H1 (cell line): ENCODE measurements around the gene U2AF1L4. TPM values are rescaled to one million over a fixed set of nuclear protein-coding genes. Genes with fewer than 3 reads are reported as not detected.

Experiments used
- CTCF ChIA-PET: fragments of 300-600 bp; sonication (Branson Sonifier 250); formaldehyde crosslinking; loops from one replicate; lab custom pipeline; 2021; ENCODE audit not compliant: partially characterized antibody; lab: Charles Lee
- POLR2A ChIA-PET: fragments of 300-600 bp; sonication (Branson Sonifier 250); formaldehyde crosslinking; loops from one replicate; lab custom pipeline; 2021; ENCODE audit warnings: inconsistent platforms; ENCODE audit not compliant: partially characterized antibody; lab: Charles Lee
- DNase-seq, 2 experiments: peaks; one replicate each; pipeline versions ENCODE4 v3.0.0 to v3.0.0-alpha.2; 2010 to 2022; ENCODE audit warnings: low spot score in 2 of 2, low read depth in 1 of 2, mixed read lengths in 1 of 2
- FAIRE-seq: peaks from 2 replicates; lab custom pipeline; 2011; peaks lifted over from hg19 to GRCh38; lab: Jason Lieb, UNC
- H2AFZ ChIP-seq: 2 replicates; pipeline ENCODE4 v1.8.1; 2012; ENCODE audit warnings: low read length, inconsistent platforms
- H2AK5ac ChIP-seq: 2 replicates; pipeline ENCODE4 v1.6.1; 2013; ENCODE audit warnings: low read depth, low read length
- H2BK120ac ChIP-seq: replicated peaks from 2 replicates; pipeline ENCODE3; 2013; ENCODE audit warnings: low read depth, low read length, inconsistent platforms
- H2BK12ac ChIP-seq: 2 replicates; pipeline ENCODE4 v1.6.1; 2013; ENCODE audit warnings: low read depth, low read length
- H2BK15ac ChIP-seq: 2 replicates; pipeline ENCODE4 v1.6.1; 2013; ENCODE audit warnings: low read length
- H2BK20ac ChIP-seq: 2 replicates; pipeline ENCODE4 v1.6.1; 2013; ENCODE audit warnings: low read length
- H2BK5ac ChIP-seq: 2 replicates; pipeline ENCODE4 v1.6.1; 2013; ENCODE audit warnings: low read depth, low read length
- H3K14ac ChIP-seq: 2 replicates; pipeline ENCODE4 v1.6.1; 2013; ENCODE audit warnings: inconsistent platforms; ENCODE audit not compliant: insufficient read length
- H3K18ac ChIP-seq: 2 replicates; pipeline ENCODE4 v1.6.1; 2013; ENCODE audit warnings: low read length; ENCODE audit errors: extremely low read depth
- H3K23ac ChIP-seq: 2 replicates; pipeline ENCODE4 v1.6.1; 2013; ENCODE audit warnings: inconsistent platforms; ENCODE audit not compliant: insufficient read length
- H3K23me2 ChIP-seq: 2 replicates; pipeline ENCODE4 v1.6.1; 2013; ENCODE audit warnings: low read depth, low read length
- H3K27ac ChIP-seq: 2 replicates; pipeline ENCODE4 v1.6.1; 2011; ENCODE audit warnings: low read depth, low read length, inconsistent platforms
- H3K27me3 ChIP-seq, 4 experiments: replicated peaks in 1 of 4; 1 replicate in 1 of 4; 2 replicates in 3 of 4; pipeline versions ENCODE4 v1.6.1 to v1.8.1; 2011 to 2013; ENCODE audit warnings: low read length in 3 of 4, mild to moderate bottlenecking in 3 of 4, inconsistent platforms in 2 of 4, mixed read lengths in 2 of 4, moderate library complexity in 1 of 4; ENCODE audit not compliant: control insufficient read depth in 3 of 4, insufficient read depth in 3 of 4; ENCODE audit errors: extremely low read depth in 1 of 4
- H3K36me3 ChIP-seq, 4 experiments: 2 replicates each; pipeline versions ENCODE4 v1.6.1 to v1.8.1; 2011 to 2013; ENCODE audit warnings: mild to moderate bottlenecking in 4 of 4, low read length in 3 of 4, moderate library complexity in 2 of 4, control low read depth in 1 of 4, inconsistent platforms in 1 of 4; ENCODE audit not compliant: insufficient read depth in 4 of 4, control insufficient read depth in 2 of 4
- H3K4ac ChIP-seq: replicated peaks from 2 replicates; pipeline ENCODE3; 2013; ENCODE audit warnings: low read length, low read depth, mixed read lengths, inconsistent platforms; ENCODE audit not compliant: insufficient read length
- H3K4me1 ChIP-seq, 4 experiments: replicated peaks in 1 of 4; 1 replicate in 1 of 4; 2 replicates in 3 of 4; pipeline versions ENCODE4 v1.6.1 to v1.8.1; 2011 to 2013; ENCODE audit warnings: low read length in 3 of 4, inconsistent platforms in 2 of 4, mixed read lengths in 1 of 4; ENCODE audit not compliant: insufficient read depth in 4 of 4, control insufficient read depth in 3 of 4
- H3K4me2 ChIP-seq, 2 experiments: 2 replicates each; pipeline versions ENCODE4 v1.6.1 to v1.8.1; 2011 to 2013; ENCODE audit warnings: low read depth in 2 of 2, low read length in 2 of 2, control low read depth in 1 of 2, inconsistent platforms in 1 of 2, mild to moderate bottlenecking in 1 of 2; ENCODE audit not compliant: insufficient read depth in 1 of 2
- H3K4me3 ChIP-seq, 4 experiments: fragments of 200-600, 300-600 bp in 1 of 4; sonication (generic), shearing (Covaris generic), sonication (Bioruptor Twin) in 1 of 4; 2 replicates each; pipeline versions ENCODE4 v1.5.1 to v1.8.1; 2011 to 2016; ENCODE audit warnings: low read length in 4 of 4, low read depth in 3 of 4, control low read depth in 2 of 4, inconsistent platforms in 2 of 4, mild to moderate bottlenecking in 2 of 4, mixed read lengths in 1 of 4, moderate library complexity in 1 of 4; ENCODE audit not compliant: insufficient read depth in 2 of 4; ENCODE audit errors: extremely low read depth in 1 of 4
- H3K56ac ChIP-seq: replicated peaks from 2 replicates; pipeline ENCODE3; 2013; ENCODE audit warnings: low read depth, mild to moderate bottlenecking, mixed read lengths, low read length, inconsistent platforms; ENCODE audit not compliant: insufficient read length
- H3K79me1 ChIP-seq: 2 replicates; pipeline ENCODE4 v1.6.1; 2013; ENCODE audit warnings: low read depth, low read length, control low read depth
- H3K79me2 ChIP-seq, 2 experiments: 2 replicates each; pipeline versions ENCODE4 v1.6.1 to v1.8.1; 2012 to 2013; ENCODE audit warnings: low read length in 2 of 2, mild to moderate bottlenecking in 2 of 2, inconsistent platforms in 1 of 2; ENCODE audit not compliant: insufficient read depth in 2 of 2, control insufficient read depth in 1 of 2
- H3K9ac ChIP-seq, 4 experiments: replicated peaks in 1 of 4; 1 replicate in 1 of 4; 2 replicates in 3 of 4; pipeline versions ENCODE4 v1.6.1 to v1.8.1; 2011 to 2013; ENCODE audit warnings: low read depth in 3 of 4, low read length in 3 of 4, control low read depth in 2 of 4, mild to moderate bottlenecking in 2 of 4, moderate library complexity in 2 of 4, inconsistent platforms in 1 of 4; ENCODE audit errors: extremely low read depth in 1 of 4
- H3K9me3 ChIP-seq, 2 experiments: 2 replicates each; pipeline versions ENCODE4 v1.6.1 to v1.8.1; 2012 to 2013; ENCODE audit warnings: mild to moderate bottlenecking in 2 of 2, moderate library complexity in 2 of 2, control low read depth in 1 of 2, inconsistent platforms in 1 of 2, low read depth in 1 of 2, low read length in 1 of 2, mixed read lengths in 1 of 2; ENCODE audit not compliant: insufficient read depth in 2 of 2
- H4K20me1 ChIP-seq, 2 experiments: replicated peaks in 1 of 2; 2 replicates each; pipeline versions ENCODE3 to v1.8.1; 2011 to 2013; ENCODE audit warnings: inconsistent platforms in 2 of 2, low read length in 2 of 2, mild to moderate bottlenecking in 1 of 2; ENCODE audit not compliant: insufficient read depth in 2 of 2, control insufficient read depth in 1 of 2
- H4K5ac ChIP-seq: 2 replicates; pipeline ENCODE4 v1.6.1; 2013; ENCODE audit warnings: low read length, low read depth, mixed read lengths, inconsistent platforms; ENCODE audit not compliant: insufficient read length
- H4K8ac ChIP-seq: 2 replicates; pipeline ENCODE4 v1.8.0; 2013; ENCODE audit warnings: mild to moderate bottlenecking, moderate library complexity, low read length, inconsistent platforms; ENCODE audit not compliant: insufficient read depth; ENCODE audit errors: extremely low read depth
- H4K91ac ChIP-seq: replicated peaks from 2 replicates; pipeline ENCODE3; 2013; ENCODE audit warnings: low read length, mixed read lengths, inconsistent platforms; ENCODE audit not compliant: insufficient read length
- BACH1 ChIP-seq: IDR thresholded peaks from 2 replicates; pipeline ENCODE4 v1.6.1; 2012; ENCODE audit warnings: low read length, improper control_type of control experiment
- CBX5 ChIP-seq: fragments of 300-800, 300-1000 bp; sonication (generic); IDR thresholded peaks from 2 replicates; pipeline ENCODE4 v1.7.1; 2016; ENCODE audit warnings: antibody characterized with exemption, low read length, low read depth
- EGR1 ChIP-seq: IDR thresholded peaks from 2 replicates; pipeline ENCODE4 v1.6.1; 2011; ENCODE audit warnings: low read depth, low read length, borderline replicate concordance
- HDAC6 ChIP-seq: IDR thresholded peaks from one replicate; pipeline ENCODE4 v1.7.1; 2012; ENCODE audit warnings: low read depth, mild to moderate bottlenecking, inconsistent platforms, low read length, moderate library complexity
- KDM1A ChIP-seq: fragments of 200-600, 300-600 bp; sonication (generic); IDR thresholded peaks from 2 replicates; pipeline ENCODE4 v1.7.1; 2016; ENCODE audit warnings: mild to moderate bottlenecking, low read length, borderline replicate concordance
- MAFK ChIP-seq: IDR thresholded peaks from 2 replicates; pipeline ENCODE4 v1.6.1; 2012; ENCODE audit warnings: low read depth, mild to moderate bottlenecking, improper control_type of control experiment, low read length
- POU5F1 ChIP-seq: IDR thresholded peaks from 2 replicates; pipeline ENCODE4 v1.6.1; 2011; ENCODE audit warnings: low read depth, mild to moderate bottlenecking, low read length, moderate library complexity
- SIRT6 ChIP-seq: IDR thresholded peaks from one replicate; pipeline ENCODE4 v1.7.1; 2012; ENCODE audit warnings: low read length, inconsistent platforms
- SP4 ChIP-seq: IDR thresholded peaks from 2 replicates; pipeline ENCODE4 v1.6.1; 2012; ENCODE audit warnings: low read length, inconsistent platforms
- SUZ12 ChIP-seq: fragments of 200-600 bp; sonication (generic); IDR thresholded peaks from 2 replicates; pipeline ENCODE4 v1.6.1; 2012; ENCODE audit warnings: mild to moderate bottlenecking, inconsistent platforms, low read length, moderate library complexity, mixed read lengths
- TAF1 ChIP-seq: IDR thresholded peaks from 2 replicates; pipeline ENCODE4 v1.6.1; 2011; ENCODE audit warnings: mild to moderate bottlenecking, low read depth, low read length
- WGBS, 2 experiments: shearing (Covaris generic) in 1 of 2; methylation state at CpG; one replicate each; pipeline versions ENCODE4 v1.1.6 to v1.1.7; 2013 to 2015; ENCODE audit warnings: low lambda C conversion rate in 2 of 2, mixed read lengths in 2 of 2, inconsistent platforms in 1 of 2, low coverage in 1 of 2, missing lambda C conversion rate in 1 of 2; ENCODE audit not compliant: insufficient replicate concordance in 2 of 2, insufficient coverage in 1 of 2, insufficient read length in 1 of 2; ENCODE audit errors: extremely low coverage in 1 of 2, missing lambda C conversion rate in 1 of 2; 5-methylcytosine and 5-hydroxymethylcytosine counted together
- polyA plus RNA-seq, 7 experiments: library from polyadenylated mRNA; depleted of rRNA in 3 of 7; stranded (reverse) in 5 of 7; unstranded in 2 of 7; fragments of >200 nt in 5 of 7; fragments of 200-250 nt in 2 of 7; gene quantifications; 1 replicate in 5 of 7; 2 replicates in 1 of 7; 4 replicates in 1 of 7; pipeline versions ENCODE4 v1.2.1 to v1.2.3, GENCODE V29; 2011 to 2013; ENCODE audit warnings: missing spikeins in 2 of 7, mixed read lengths in 2 of 7
- total RNA-seq: library from RNA; stranded (reverse); fragmentation: NEBNext Ultra II Directional; extraction: Animal tissue kit (Norgen Biotek cat#: 25700); gene quantifications from 2 replicates; pipeline ENCODE4 v1.2.1, GENCODE V29; 2021
- TF ChIP-seq, protein P1 (sequence below), 3 experiments: IDR thresholded peaks; 1 replicate in 2 of 3; 2 replicates in 1 of 3; pipeline versions ENCODE4 v1.5.1 to v1.6.1; 2011; ENCODE audit warnings: low read length in 3 of 3, mild to moderate bottlenecking in 3 of 3, inconsistent platforms in 2 of 3, low read depth in 1 of 3, moderate library complexity in 1 of 3; ENCODE audit not compliant: insufficient read depth in 1 of 3; ENCODE audit errors: control extremely low read depth in 1 of 3

The U2AF1L4 gene
- total and polyA plus RNA-seq, 2 of the 8 experiments (the other 6 are each of a cell fraction or from before 2014, with no cell fraction given): 15.1 to 32.7 TPM

DNA sequence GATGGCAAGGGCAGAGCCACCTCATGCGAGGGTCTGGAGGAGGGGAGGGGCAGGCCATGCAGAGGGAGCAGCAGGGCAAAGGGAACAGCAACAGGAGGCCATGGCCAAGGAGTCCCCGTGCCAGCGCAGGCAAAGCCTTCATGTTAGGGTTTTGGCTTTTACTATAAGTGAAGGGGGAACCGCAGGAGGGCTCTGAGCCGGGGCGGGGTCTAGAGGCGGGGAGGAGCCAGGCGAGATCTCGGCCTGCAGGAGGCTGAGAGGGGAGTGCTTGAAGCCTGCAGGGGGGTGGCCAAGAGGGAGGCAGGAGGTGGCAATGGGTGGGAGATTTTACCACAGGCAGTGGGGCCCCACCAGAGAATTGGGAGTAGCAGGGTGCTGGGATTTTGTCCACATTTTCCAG, 36.4 kb upstream of the U2AF1L4 start:
- Histone ChIP-seq H4K20me1 (peaks cover 0 to 12% of the 10 kb centered on the region in 2 experiments), H2BK20ac (no peak overlapping the region), H3K23ac (no peak overlapping the region), H3K36me3 (no peaks in the 10 kb centered on the region), H2AFZ (no peak overlapping the region), H3K9ac (no peak overlapping the region), H4K5ac (no peak overlapping the region), H3K56ac (no peak overlapping the region), H4K91ac (no peak overlapping the region), H3K18ac (no peak overlapping the region), H3K4me1 (peaks cover 0 to 26% (median 14%) of the 10 kb centered on the region in 4 experiments; a peak in 6 of 7 replicates), H3K4ac (no peak overlapping the region), H3K23me2 (peaks cover 11% of the 10 kb centered on the region), H3K27me3 (peaks cover 0 to 5% (median 2%) of the 10 kb centered on the region in 4 experiments; a peak in 3 of 7 replicates), H3K4me2 (peak overlapping the region in 1 of 2 experiments; percentile 45; a peak in 3 of 4 replicates), H3K27ac (no peak overlapping the region), H3K79me2 (no peaks in the 10 kb centered on the region), H2AK5ac (0 out of 2 replicates have a peak overlapping the region, but pooled peaks have one; percentile 45), H2BK15ac (peak overlapping the region; percentile 95; the same call in 1 of the 2 replicates), H3K14ac (no peak overlapping the region), H2BK120ac (no peak overlapping the region), H3K4me3 (no peak overlapping the region; a peak in 1 of 8 replicates), H4K8ac (no peak overlapping the region), H2BK12ac (no peak overlapping the region), H2BK5ac (no peak overlapping the region), H3K9me3 (no peaks in the 10 kb centered on the region), H3K79me1 (no peaks in the 10 kb centered on the region; the same call in 1 of the 2 replicates)
- CTCF ChIA-PET: interaction anchor here (0.8 to 1.1 kb wide), 3 partner anchors 34 to 38 kb away, joined by 3 to 5 read pairs (median 4); no protein-coding TSS in a partner anchor
- POLR2A ChIA-PET: interaction anchor here (1.0 to 1.8 kb wide), 3 partner anchors 17 to 41 kb away, joined by 3 to 4 read pairs (median 4); no protein-coding TSS in a partner anchor
- DNase-seq: peak in 1 of 2 experiments; percentile 75
- WGBS, 2 experiments: 38% methylated on average over 9 of the region's 9 CpGs; no CpG with 5 or more reads in 1 of the 2 experiments
- no peak for FAIRE-seq
- TF ChIP-seq BACH1 (no peak), TAF1 (no peak), SIRT6 (no peak), SP4 (no peak), HDAC6 (no peak), CBX5 (no peak), POU5F1 (no peak), EGR1 (no peak), KDM1A (no peak), SUZ12 (no peak), MAFK (no peak)
- TF ChIP-seq, protein P1, sequence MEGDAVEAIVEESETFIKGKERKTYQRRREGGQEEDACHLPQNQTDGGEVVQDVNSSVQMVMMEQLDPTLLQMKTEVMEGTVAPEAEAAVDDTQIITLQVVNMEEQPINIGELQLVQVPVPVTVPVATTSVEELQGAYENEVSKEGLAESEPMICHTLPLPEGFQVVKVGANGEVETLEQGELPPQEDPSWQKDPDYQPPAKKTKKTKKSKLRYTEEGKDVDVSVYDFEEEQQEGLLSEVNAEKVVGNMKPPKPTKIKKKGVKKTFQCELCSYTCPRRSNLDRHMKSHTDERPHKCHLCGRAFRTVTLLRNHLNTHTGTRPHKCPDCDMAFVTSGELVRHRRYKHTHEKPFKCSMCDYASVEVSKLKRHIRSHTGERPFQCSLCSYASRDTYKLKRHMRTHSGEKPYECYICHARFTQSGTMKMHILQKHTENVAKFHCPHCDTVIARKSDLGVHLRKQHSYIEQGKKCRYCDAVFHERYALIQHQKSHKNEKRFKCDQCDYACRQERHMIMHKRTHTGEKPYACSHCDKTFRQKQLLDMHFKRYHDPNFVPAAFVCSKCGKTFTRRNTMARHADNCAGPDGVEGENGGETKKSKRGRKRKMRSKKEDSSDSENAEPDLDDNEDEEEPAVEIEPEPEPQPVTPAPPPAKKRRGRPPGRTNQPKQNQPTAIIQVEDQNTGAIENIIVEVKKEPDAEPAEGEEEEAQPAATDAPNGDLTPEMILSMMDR (IDR thresholded peaks at IDR 0.05; ENCODE audit: control extremely low read depth in 1 of 3, insufficient read depth in 1 of 3, low read depth in 1 of 3, low read length in 3 of 3): no peak
